Skeletal muscle satellite cell (primary cell): ENCODE measurements around the gene OPRL1.
"Not testable (repeated sequence)": the region's sequence is repeated elsewhere in the genome, so short reads cannot be mapped to it uniquely, and the experiment has no call there.

ENCODE experiments used
- H3K27me3 ChIP-seq: 2 replicates; pipeline ENCODE4 v1.7.0; 2013; ENCODE audit warnings: low read length; ENCODE audit not compliant: control insufficient read depth, insufficient read depth
- H3K36me3 ChIP-seq: 2 replicates; pipeline ENCODE4 v1.7.0; 2013; ENCODE audit warnings: mild to moderate bottlenecking, control low read depth, low read length; ENCODE audit not compliant: insufficient read depth
- H3K4me1 ChIP-seq: 2 replicates; pipeline ENCODE4 v1.7.0; 2013; ENCODE audit warnings: low read length; ENCODE audit not compliant: control insufficient read depth, insufficient read depth
- H3K4me2 ChIP-seq: 2 replicates; pipeline ENCODE4 v1.7.0; 2013; ENCODE audit warnings: mild to moderate bottlenecking, low read length
- H3K4me3 ChIP-seq: 2 replicates; pipeline ENCODE4 v1.7.0; 2013; ENCODE audit warnings: low read length
- H3K9ac ChIP-seq: 2 replicates; pipeline ENCODE4 v1.7.0; 2013; ENCODE audit warnings: mild to moderate bottlenecking, low read depth, low read length, moderate library complexity
- H3K9me3 ChIP-seq: replicated peaks from 2 replicates; pipeline ENCODE4 v1.7.0; 2013; ENCODE audit warnings: mild to moderate bottlenecking, control low read depth, low read length

Gene OPRL1

GRCh38 chr20:64113796-64114355 is 34.0 kb downstream of the OPRL1 start:
- no peaks in the 10 kb centered on the region for H3K9me3 ChIP-seq
- H3K4me1 ChIP-seq = no peaks in the 10 kb centered on the region
- H3K4me3 ChIP-seq = no peak overlapping the region
- H3K9ac ChIP-seq = no peak overlapping the region
- no peaks in the 10 kb centered on the region for H3K36me3 ChIP-seq
- peaks cover 62% of the 10 kb centered on the region for H3K27me3 ChIP-seq
- no peak overlapping the region for H3K4me2 ChIP-seq

- Histone ChIP-seq H3K9ac (no peak overlapping the region), H3K9me3 (no peaks in the 10 kb centered on the region), H3K4me1 (no peaks in the 10 kb centered on the region), H3K4me3 (no peak overlapping the region), H3K27me3 (peaks cover 56% of the 10 kb centered on the region), H3K4me2 (no peak overlapping the region), H3K36me3 (no peaks in the 10 kb centered on the region)
These were observed 34.6 kb downstream of the OPRL1 start for GRCh38 chr20:64114356-64114971.

DNA sequence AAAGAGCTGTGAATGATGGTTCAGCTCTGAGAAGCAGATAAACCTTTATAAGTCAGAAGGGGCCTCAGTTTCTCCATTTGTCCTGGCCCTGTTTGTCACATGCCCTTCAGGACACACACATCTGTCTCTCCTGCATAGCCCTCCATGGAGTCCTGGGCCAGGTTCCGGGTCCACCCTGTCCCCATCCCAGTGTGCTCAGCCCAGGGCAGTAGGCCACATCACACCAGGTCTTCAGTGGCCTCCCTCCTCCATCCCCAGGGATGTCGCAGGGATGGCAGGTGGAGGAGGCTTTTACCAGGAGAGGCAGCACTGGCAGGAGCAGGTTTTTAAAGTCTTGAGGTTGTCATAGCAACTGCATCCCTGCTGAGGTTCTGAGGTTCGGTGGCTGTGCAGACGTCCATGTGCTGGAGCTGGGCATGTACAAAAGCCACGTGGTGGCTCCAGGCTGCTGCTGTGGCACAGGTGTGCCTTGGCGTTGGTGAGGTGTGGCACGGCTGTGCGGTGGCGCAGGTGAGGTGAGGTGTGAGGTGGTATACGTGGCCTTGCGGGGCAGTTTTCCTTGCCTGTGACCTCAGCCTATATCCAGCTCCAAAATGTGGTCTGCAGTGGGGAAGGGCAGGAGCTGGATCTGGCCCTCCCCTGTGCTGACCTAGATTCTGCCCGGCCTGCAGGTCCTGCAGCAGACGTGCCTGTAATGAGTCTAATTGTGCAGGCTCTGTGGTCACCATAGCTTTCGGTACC is 35.5 kb downstream of the OPRL1 start:
- Histone ChIP-seq H3K4me1 (no peaks in the 10 kb centered on the region), H3K9ac (no peak overlapping the region), H3K4me3 (no peak overlapping the region), H3K4me2 (no peak overlapping the region), H3K36me3 (no peaks in the 10 kb centered on the region), H3K27me3 (peaks cover 54% of the 10 kb centered on the region), H3K9me3 (no peaks in the 10 kb centered on the region)

DNA sequence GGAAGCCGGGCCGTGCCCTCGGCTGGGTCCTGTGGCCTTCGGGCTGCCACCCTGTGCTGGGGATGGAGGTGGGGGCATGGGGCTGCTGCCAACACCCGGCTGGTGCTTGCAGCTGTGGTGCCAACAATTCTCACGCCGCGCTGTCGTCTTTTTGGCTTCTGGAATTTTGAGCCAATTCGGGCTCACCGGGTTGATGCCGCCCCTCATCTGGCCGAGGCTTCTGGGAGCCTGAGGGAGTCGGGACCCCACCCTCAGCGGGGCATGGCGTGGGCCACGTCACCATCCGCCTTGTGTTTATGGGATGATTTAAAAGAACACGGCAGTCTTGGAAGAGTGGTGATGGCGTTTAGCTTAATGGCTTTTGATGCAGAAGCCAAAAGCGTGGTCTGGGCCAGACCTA is 36.1 kb downstream of the OPRL1 start:
- Histone ChIP-seq H3K9ac (no peak overlapping the region), H3K4me2 (peak overlapping the region; percentile 45), H3K9me3 (no peaks in the 10 kb centered on the region), H3K36me3 (no peaks in the 10 kb centered on the region), H3K4me3 (no peak overlapping the region), H3K4me1 (no peaks in the 10 kb centered on the region), H3K27me3 (peaks cover 53% of the 10 kb centered on the region)

DNA sequence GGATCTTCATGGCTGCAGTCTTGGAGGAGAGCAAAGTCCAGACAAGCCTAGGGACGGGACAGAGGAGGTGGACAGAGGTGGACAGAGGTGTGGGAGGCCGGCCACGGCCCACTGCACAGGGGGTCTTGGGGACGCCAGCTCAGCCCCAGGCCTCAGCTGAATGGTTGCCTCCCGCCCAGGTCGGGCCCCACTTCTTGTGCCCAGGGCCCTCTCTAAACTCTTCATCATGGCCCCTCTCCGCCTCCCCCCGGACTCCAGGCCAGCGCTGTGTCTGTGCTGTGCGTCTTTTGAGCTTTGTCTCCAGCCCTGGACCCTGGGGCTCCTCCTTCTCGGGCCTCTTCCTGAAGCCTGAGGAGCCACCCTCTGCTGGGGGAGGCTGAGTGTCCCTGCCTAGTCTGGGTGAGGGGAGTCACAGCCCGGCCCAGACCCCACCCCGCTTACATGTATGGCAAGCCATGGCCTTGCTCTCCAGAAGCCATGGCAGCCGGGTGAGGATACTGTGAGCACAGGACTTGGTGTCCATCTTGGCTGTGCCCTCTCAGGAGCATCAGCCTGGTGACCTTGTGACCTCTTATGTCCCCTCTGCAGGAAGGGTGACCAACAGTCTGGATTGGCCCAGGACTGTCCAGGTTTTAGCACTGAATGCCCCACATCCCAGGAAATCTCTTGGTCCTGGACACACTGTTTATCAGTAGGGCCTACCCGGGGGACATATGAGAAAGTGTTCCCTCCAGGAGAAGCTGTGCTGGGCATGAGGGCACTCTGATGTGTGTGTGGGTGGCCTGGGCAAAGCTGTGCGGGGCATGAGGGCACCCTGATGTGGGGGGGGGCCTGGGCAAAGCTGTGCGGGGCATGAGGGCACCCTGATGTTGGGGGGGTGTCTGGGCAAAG is 36.9 kb downstream of the OPRL1 start:
- Histone ChIP-seq H3K36me3 (no peaks in the 10 kb centered on the region), H3K9me3 (no peaks in the 10 kb centered on the region), H3K4me3 (no peak overlapping the region), H3K4me1 (no peaks in the 10 kb centered on the region), H3K4me2 (no peak overlapping the region), H3K9ac (no peak overlapping the region), H3K27me3 (peaks cover 61% of the 10 kb centered on the region)

GRCh38 chr20:64117432-64117777 is 37.5 kb downstream of the OPRL1 start:
- not testable (repeated sequence) for H3K4me3 ChIP-seq, H3K4me2 ChIP-seq, H3K9ac ChIP-seq, H3K9me3 ChIP-seq, H3K4me1 ChIP-seq, H3K36me3 ChIP-seq
- H3K27me3 ChIP-seq = peaks cover 61% of the 10 kb centered on the region

GRCh38 chr20:64119301-64119680 is 39.4 kb downstream of the OPRL1 start:
- Histone ChIP-seq H3K36me3 (no peaks in the 10 kb centered on the region), H3K4me1 (no peaks in the 10 kb centered on the region), H3K9ac (no peak overlapping the region), H3K27me3 (peaks cover 56% of the 10 kb centered on the region), H3K4me2 (no peak overlapping the region), H3K9me3 (no peaks in the 10 kb centered on the region), H3K4me3 (no peak overlapping the region)

GRCh38 chr20:64119681-64120341 is 39.9 kb downstream of the OPRL1 start:
- H3K36me3 ChIP-seq = no peaks in the 10 kb centered on the region
- H3K4me1 ChIP-seq = no peaks in the 10 kb centered on the region
- peak overlapping the region; percentile 77 for H3K4me2 ChIP-seq
- H3K27me3 ChIP-seq = peaks cover 55% of the 10 kb centered on the region
- no peaks in the 10 kb centered on the region for H3K9me3 ChIP-seq
- H3K4me3 ChIP-seq = no peak overlapping the region
- H3K9ac ChIP-seq = no peak overlapping the region

GRCh38 chr20:64121586-64121985 is 41.7 kb downstream of the OPRL1 start:
- Histone ChIP-seq H3K4me1 (no peaks in the 10 kb centered on the region), H3K4me2 (no peak overlapping the region), H3K4me3 (no peak overlapping the region), H3K27me3 (peaks cover 37% of the 10 kb centered on the region), H3K9me3 (no peaks in the 10 kb centered on the region), H3K9ac (no peak overlapping the region), H3K36me3 (no peaks in the 10 kb centered on the region)

GRCh38 chr20:64122927-64123326 is 43.0 kb downstream of the OPRL1 start:
- H3K9ac ChIP-seq, H3K36me3 ChIP-seq, H3K4me3 ChIP-seq, H3K4me1 ChIP-seq, H3K9me3 ChIP-seq, H3K4me2 ChIP-seq: not testable (repeated sequence)
- H3K27me3 ChIP-seq = peaks cover 34% of the 10 kb centered on the region

- H3K4me2 ChIP-seq, H3K4me1 ChIP-seq, H3K36me3 ChIP-seq, H3K9me3 ChIP-seq, H3K4me3 ChIP-seq, H3K9ac ChIP-seq: not testable (repeated sequence)
- H3K27me3 ChIP-seq = peaks cover 39% of the 10 kb centered on the region
These were observed 43.6 kb downstream of the OPRL1 start for GRCh38 chr20:64123517-64123916.
